Vagina (tissue), 2 donors: ENCODE results near the gene ZNF500. TPM values are rescaled to one million over a fixed set of nuclear protein-coding genes. Genes with fewer than 3 reads are reported as not detected.

Source experiments
- DNase-seq, 2 donors: peaks; one replicate each; pipeline ENCODE4 v3.0.0-alpha.2; 2017; ENCODE audit errors: extremely low spot score in 2 of 2
- H3K27ac ChIP-seq: fragments of 200-600 bp; sonication (generic); one replicate; pipeline ENCODE4 v1.5.1; 2019
- H3K27me3 ChIP-seq: fragments of 200-600 bp; sonication (generic); one replicate; pipeline ENCODE4 v1.5.1; 2019
- H3K36me3 ChIP-seq, 2 donors: fragments of 200-600 bp; sonication (generic); one replicate each; pipeline ENCODE4 v1.5.1; 2017 to 2019
- H3K4me1 ChIP-seq: fragments of 200-600 bp; sonication (generic); one replicate; pipeline ENCODE4 v1.5.1; 2019
- H3K4me3 ChIP-seq, 2 donors: fragments of 200-600 bp; sonication (generic); 1 replicate in 1 of 2; 2 replicates in 1 of 2; pipeline ENCODE4 v1.5.1; 2016 to 2019
- H3K9me3 ChIP-seq: fragments of 200-600 bp; sonication (generic); one replicate; pipeline ENCODE4 v1.5.1; 2019
- CTCF ChIP-seq, 3 experiments: fragments of 450-650 bp in 2 of 3; fragments of 200-600 bp in 1 of 3; sonication (generic) in 1 of 3; IDR thresholded peaks; one replicate each; pipeline ENCODE4 v1.5.1; 2017 to 2019; ENCODE audit warnings: antibody characterized with exemption in 3 of 3, mild to moderate bottlenecking in 2 of 3, moderate library complexity in 2 of 3
- POLR2A ChIP-seq, 2 donors: fragments of 450-650 bp; IDR thresholded peaks; one replicate each; pipeline ENCODE4 v1.6.1; 2017; ENCODE audit warnings: antibody characterized with exemption in 2 of 2, mild to moderate bottlenecking in 2 of 2, moderate library complexity in 2 of 2
- POLR2AphosphoS5 ChIP-seq, 2 donors: sonication (generic); formaldehyde crosslinking; IDR thresholded peaks; one replicate each; pipeline ENCODE4 v1.9.0; 2017; ENCODE audit warnings: antibody characterized with exemption in 2 of 2, mild to moderate bottlenecking in 2 of 2, low read depth in 1 of 2; ENCODE audit not compliant: insufficient read depth in 1 of 2
- intact Hi-C: fragments of 100-400 bp; cut with DNase I; formaldehyde crosslinking; loops from one replicate; pipeline ENCODE4 v1.15.1; 2023
- total RNA-seq: library from RNA; depleted of rRNA; stranded (reverse); fragments of >200 nt; gene quantifications from one replicate; pipeline ENCODE4 v1.2.3, GENCODE V29; 2016

Gene ZNF500
- total RNA-seq, 1 donor from 2014 or later = 11.0 TPM

- Histone ChIP-seq H3K27me3 (no peaks in the 10 kb centered on the region), H3K4me1 (peaks cover 22% of the 10 kb centered on the region), H3K27ac (no peak overlapping the region), H3K9me3 (no peaks in the 10 kb centered on the region), H3K4me3 (no peak overlapping the region), H3K36me3 (no peaks in the 10 kb centered on the region)
- TF ChIP-seq CTCF (IDR thresholded peaks at IDR 0.05) (no peak), POLR2A (IDR thresholded peaks at IDR 0.05) (no peak), POLR2AphosphoS5 (IDR thresholded peaks at IDR 0.05; ENCODE audit: insufficient read depth in 1 of 2, low read depth in 1 of 2) (no peak)
- intact Hi-C loops = no loop called here
- DNase-seq = no peak
These were observed 30.4 kb downstream of the ZNF500 start for GRCh38 chr16:4736546-4736945.

GRCh38 chr16:4734730-4735535 is 32.0 kb downstream of the ZNF500 start:
- Histone ChIP-seq H3K4me1 (peaks cover 22% of the 10 kb centered on the region), H3K4me3 (peak overlapping the region; percentile 90 to 97), H3K27me3 (no peaks in the 10 kb centered on the region), H3K27ac (peak overlapping the region; percentile 60), H3K9me3 (no peaks in the 10 kb centered on the region), H3K36me3 (peaks cover 0 to under 1% of the 10 kb centered on the region in 2 donors)
- peak in 1 of 2 donors; percentile 43 for TF ChIP-seq POLR2AphosphoS5 (IDR thresholded peaks at IDR 0.05; ENCODE audit: insufficient read depth in 1 of 2, low read depth in 1 of 2)
- no peak for TF ChIP-seq POLR2A (IDR thresholded peaks at IDR 0.05)
- intact Hi-C loops = no loop called here
- no peak for DNase-seq

- TF ChIP-seq POLR2A (IDR thresholded peaks at IDR 0.05) = peak in 1 of 2 donors; percentile 17
- TF ChIP-seq POLR2AphosphoS5 (IDR thresholded peaks at IDR 0.05; ENCODE audit: insufficient read depth in 1 of 2, low read depth in 1 of 2) = peak; percentile 72 to 85
- no peak for TF ChIP-seq CTCF (IDR thresholded peaks at IDR 0.05)
- Histone ChIP-seq H3K9me3 (no peaks in the 10 kb centered on the region), H3K4me1 (peaks cover 22% of the 10 kb centered on the region), H3K4me3 (peak within 1 kb of the TSS; percentile 90 to 97), H3K36me3 (peaks cover 0 to 8% of the 10 kb centered on the region in 2 donors), H3K27me3 (no peaks in the 10 kb centered on the region), H3K27ac (peak within 1 kb of the TSS; percentile 60)
- peak in 1 of 2 donors; percentile 97 for DNase-seq
- intact Hi-C loops = no loop called here
These were observed 32.8 kb downstream of the ZNF500 start, which contains the start of the genes ANKS3 and DNAAF8 for GRCh38 chr16:4734063-4734729. TSS of gene ANKS3 (minus strand) at chr16:4734271. CDS start at chr16:4730149, 4,122 bp downstream. TSS of gene DNAAF8 (plus strand) at chr16:4734537. CDS start at chr16:4736515, 1,978 bp downstream.

- no peak for TF ChIP-seq POLR2AphosphoS5 (IDR thresholded peaks at IDR 0.05; ENCODE audit: insufficient read depth in 1 of 2, low read depth in 1 of 2)
- TF ChIP-seq POLR2A (IDR thresholded peaks at IDR 0.05) = no peak
- no peak for TF ChIP-seq CTCF (IDR thresholded peaks at IDR 0.05)
- Histone ChIP-seq H3K4me3 (peak overlapping the region; percentile 90 to 97), H3K27ac (peak overlapping the region; percentile 60), H3K9me3 (no peaks in the 10 kb centered on the region), H3K36me3 (peaks cover 0 to 10% of the 10 kb centered on the region in 2 donors), H3K27me3 (no peaks in the 10 kb centered on the region), H3K4me1 (peaks cover 22% of the 10 kb centered on the region)
- DNase-seq = no peak
- intact Hi-C loops = no loop called here
These were observed 33.3 kb downstream of the ZNF500 start for GRCh38 chr16:4733747-4734062.

DNA sequence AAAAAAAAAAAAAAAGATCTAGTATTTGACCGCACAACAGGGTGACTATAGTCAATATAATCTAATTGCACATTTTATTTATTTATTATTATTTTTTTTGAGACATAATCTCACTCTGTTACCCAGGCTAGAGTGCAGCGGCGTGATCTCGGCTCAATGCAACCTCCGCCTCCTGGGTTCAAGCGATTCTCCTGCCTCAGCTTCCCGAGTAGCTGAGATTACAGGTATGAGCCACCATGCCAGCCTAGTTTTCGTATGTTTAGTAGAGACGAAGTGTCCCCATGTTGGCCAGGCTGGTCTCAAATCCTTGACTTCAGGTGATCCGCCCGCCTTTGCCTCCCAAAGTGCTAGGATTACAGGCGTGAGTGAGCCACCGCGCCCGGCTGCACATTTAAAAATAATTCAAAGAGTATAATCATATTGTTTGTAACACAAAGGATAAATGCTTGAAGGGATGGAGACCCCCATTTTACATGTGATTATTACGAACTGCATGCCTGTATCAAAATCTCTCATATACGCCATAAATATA is 33.7 kb downstream of the ZNF500 start:
- H3K27me3 ChIP-seq = no peaks in the 10 kb centered on the region
- peak overlapping the region; percentile 90 to 97 for H3K4me3 ChIP-seq
- H3K9me3 ChIP-seq = no peaks in the 10 kb centered on the region
- intact Hi-C loops = no loop called here
- H3K36me3 ChIP-seq = peaks cover 0 to 10% of the 10 kb centered on the region in 2 donors
- TF ChIP-seq POLR2A (IDR thresholded peaks at IDR 0.05) (no peak), POLR2AphosphoS5 (IDR thresholded peaks at IDR 0.05; ENCODE audit: insufficient read depth in 1 of 2, low read depth in 1 of 2) (no peak), CTCF (IDR thresholded peaks at IDR 0.05) (no peak)
- no peak for DNase-seq
- H3K4me1 ChIP-seq = peaks cover 22% of the 10 kb centered on the region
- peak overlapping the region; percentile 60 for H3K27ac ChIP-seq
